A673 (cell line): ENCODE results near the gene HTR3B.
"Not testable (repeated sequence)": the region's sequence is repeated elsewhere in the genome, so short reads cannot be mapped to it uniquely, and the experiment has no call there.

Experiments
- CTCF ChIP-seq: fragments of 300-800, 200-600 bp; sonication (generic); conservative IDR thresholded peaks from 2 replicates; pipeline ENCODE4 v1.5.1; 2017; ENCODE audit warnings: low read depth, mild to moderate bottlenecking, antibody characterized with exemption, low read length, moderate library complexity, mixed read lengths
- EZH2 ChIP-seq: fragments of 200-600 bp; sonication (generic); IDR thresholded peaks from 2 replicates; pipeline ENCODE4 v1.6.1; 2017; ENCODE audit warnings: borderline replicate concordance, low read depth, mild to moderate bottlenecking, mixed read lengths, antibody characterized with exemption, low read length; ENCODE audit not compliant: poor library complexity, severe bottlenecking

DNA sequence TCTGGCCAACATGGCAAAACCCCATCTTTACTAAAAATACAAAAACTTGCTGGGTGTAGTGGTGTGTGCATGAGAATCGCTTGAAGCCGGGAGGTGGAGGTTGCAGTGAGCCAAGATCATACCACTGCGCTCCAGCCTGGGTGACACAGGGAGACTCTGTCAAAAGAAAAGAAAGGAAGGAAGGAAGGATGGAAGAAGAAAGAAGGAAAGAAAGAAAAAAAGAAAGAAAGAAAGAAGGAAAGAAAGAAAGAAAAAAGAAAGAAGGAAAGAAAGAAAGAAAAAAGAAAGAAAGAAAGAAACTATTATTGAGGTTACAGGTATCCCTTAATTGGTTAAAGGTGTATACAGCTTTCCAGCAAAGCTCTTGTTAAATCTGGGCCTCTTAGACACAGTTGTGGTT lies 29.6 kb downstream of the HTR3B start:
- not testable (repeated sequence) for TF ChIP-seq CTCF, EZH2
